Peyer's patch (tissue), 4 donors: ENCODE results near the gene PACS2. TPM values are rescaled to one million over a fixed set of nuclear protein-coding genes. Genes with fewer than 3 reads are reported as not detected.

Source experiments
- DNase-seq, 3 donors: peaks; one replicate each; pipeline ENCODE4 v3.0.0-alpha.2; 2017 to 2019
- H3K27ac ChIP-seq, 4 donors: fragments of 200-600 bp; sonication (generic); one replicate each; pipeline ENCODE4 v1.5.1; 2016 to 2019
- H3K27me3 ChIP-seq, 2 donors: fragments of 200-600 bp; sonication (generic); one replicate each; pipeline ENCODE4 v1.5.1; 2019
- H3K36me3 ChIP-seq, 3 donors: fragments of 200-600 bp; sonication (generic); one replicate each; pipeline ENCODE4 v1.5.1; 2016 to 2019
- H3K4me1 ChIP-seq, 4 donors: fragments of 200-600 bp; sonication (generic); one replicate each; pipeline ENCODE4 v1.5.1; 2016 to 2019
- H3K4me3 ChIP-seq, 4 donors: fragments of 200-600 bp; sonication (generic); 1 replicate in 3 of 4; 2 replicates in 1 of 4; pipeline ENCODE4 v1.5.1; 2016 to 2019; ENCODE audit warnings: mild to moderate bottlenecking in 1 of 4
- H3K9me3 ChIP-seq, 4 donors: fragments of 200-600 bp; sonication (generic); one replicate each; pipeline ENCODE4 v1.5.1; 2016 to 2019; ENCODE audit warnings: mild to moderate bottlenecking in 1 of 4
- CTCF ChIP-seq, 6 experiments: fragments of 450-650 bp in 4 of 6; fragments of 200-600 bp in 2 of 6; sonication (generic) in 1 of 6; IDR thresholded peaks; one replicate each; pipeline ENCODE4 v1.5.1; 2017 to 2019; ENCODE audit warnings: antibody characterized with exemption in 6 of 6, mild to moderate bottlenecking in 3 of 6, moderate library complexity in 1 of 6
- POLR2A ChIP-seq, 2 donors: fragments of 450-650 bp; IDR thresholded peaks; one replicate each; pipeline ENCODE4 v1.5.1; 2017; ENCODE audit warnings: antibody characterized with exemption in 2 of 2, mild to moderate bottlenecking in 2 of 2, moderate library complexity in 2 of 2
- total RNA-seq, 4 donors: library from RNA; depleted of rRNA; stranded (reverse); fragments of >200 nt; gene quantifications; one replicate each; pipeline ENCODE4 v1.1.0, GENCODE V29; 2016

The PACS2 gene
- total RNA-seq, 4 donors from 2014 or later = 77.2 to 158 (median 126) TPM

- Histone ChIP-seq H3K4me3 (no peak overlapping the region), H3K4me1 (no peaks in the 10 kb centered on the region), H3K9me3 (no peaks in the 10 kb centered on the region), H3K36me3 (peaks cover 0 to 8% (median 0%) of the 10 kb centered on the region in 3 donors), H3K27ac (no peak overlapping the region), H3K27me3 (no peaks in the 10 kb centered on the region)
- no peak for DNase-seq
- TF ChIP-seq CTCF (IDR thresholded peaks at IDR 0.05) (no peak), POLR2A (IDR thresholded peaks at IDR 0.05) (no peak)
These were observed 59.8 kb downstream of the PACS2 start for GRCh38 chr14:105374389-105374788.

GRCh38 chr14:105375635-105376057 is 61.1 kb downstream of the PACS2 start:
- no peak for DNase-seq
- Histone ChIP-seq H3K9me3 (no peaks in the 10 kb centered on the region), H3K36me3 (peaks cover 0 to 14% (median 0%) of the 10 kb centered on the region in 3 donors), H3K4me3 (no peak overlapping the region), H3K4me1 (no peaks in the 10 kb centered on the region), H3K27me3 (no peaks in the 10 kb centered on the region), H3K27ac (no peak overlapping the region)
- TF ChIP-seq POLR2A (IDR thresholded peaks at IDR 0.05) (no peak), CTCF (IDR thresholded peaks at IDR 0.05) (no peak)

GRCh38 chr14:105376521-105377440 is 62.2 kb downstream of the PACS2 start:
- TF ChIP-seq POLR2A (IDR thresholded peaks at IDR 0.05) = no peak
- TF ChIP-seq CTCF (IDR thresholded peaks at IDR 0.05) = no peak
- Histone ChIP-seq H3K4me3 (no peak overlapping the region), H3K9me3 (no peaks in the 10 kb centered on the region), H3K4me1 (no peaks in the 10 kb centered on the region), H3K27me3 (no peaks in the 10 kb centered on the region), H3K36me3 (peaks cover 0 to 16% (median 0%) of the 10 kb centered on the region in 3 donors), H3K27ac (no peak overlapping the region)
- no peak for DNase-seq

- no peaks in the 10 kb centered on the region for H3K9me3 ChIP-seq
- no peak for DNase-seq
- no peaks in the 10 kb centered on the region for H3K4me1 ChIP-seq
- no peak for TF ChIP-seq POLR2A (IDR thresholded peaks at IDR 0.05)
- no peak for TF ChIP-seq CTCF (IDR thresholded peaks at IDR 0.05)
- H3K4me3 ChIP-seq = no peak overlapping the region
- H3K27ac ChIP-seq = no peak overlapping the region
- no peaks in the 10 kb centered on the region for H3K27me3 ChIP-seq
- peaks cover 0 to 22% (median 0%) of the 10 kb centered on the region in 3 donors for H3K36me3 ChIP-seq
These were observed 63.1 kb downstream of the PACS2 start for GRCh38 chr14:105377555-105378182.

GRCh38 chr14:105378199-105378598 is 63.7 kb downstream of the PACS2 start:
- Histone ChIP-seq H3K4me1 (no peaks in the 10 kb centered on the region), H3K27ac (no peak overlapping the region), H3K9me3 (no peaks in the 10 kb centered on the region), H3K36me3 (peaks cover 0 to 27% (median 0%) of the 10 kb centered on the region in 3 donors), H3K27me3 (no peaks in the 10 kb centered on the region), H3K4me3 (no peak overlapping the region)
- DNase-seq = no peak
- TF ChIP-seq POLR2A (IDR thresholded peaks at IDR 0.05) (no peak), CTCF (IDR thresholded peaks at IDR 0.05) (no peak)
